SH-SY5Y (cell line): ENCODE measurements around the gene LILRA1.

Source experiments
- GATA2 ChIP-seq: IDR thresholded peaks from 2 replicates; pipeline ENCODE4 v1.6.1; 2011; ENCODE audit warnings: mild to moderate bottlenecking, low read depth, low read length
- GATA3 ChIP-seq: IDR thresholded peaks from 2 replicates; pipeline ENCODE4 v1.6.1; 2011; ENCODE audit warnings: low read depth, mild to moderate bottlenecking, low read length, moderate library complexity

DNA sequence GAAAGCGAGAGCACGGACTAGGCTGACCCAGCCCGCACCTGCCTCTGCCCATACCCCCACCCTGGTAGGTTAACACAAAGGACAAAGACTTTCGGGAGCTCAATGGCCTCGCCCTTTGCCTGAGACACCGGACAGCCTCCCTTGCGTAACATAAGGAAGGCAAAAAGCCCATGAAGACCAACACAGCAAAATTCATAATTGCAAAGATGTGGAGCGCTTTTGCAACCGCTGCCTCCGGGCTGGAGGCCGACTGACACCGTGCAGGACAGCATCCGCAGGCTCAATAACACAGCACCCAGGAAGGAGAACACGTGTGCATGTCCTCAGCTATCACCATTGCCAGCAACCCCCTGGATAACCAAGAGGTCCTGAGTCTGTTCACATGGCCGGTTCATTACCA, 15.4 kb downstream of the LILRA1 start:
- TF ChIP-seq GATA2 (no peak), GATA3 (no peak)
